ENCODE measurements around the gene SNAPC3.
"Not testable (repeated sequence)": the region's sequence is repeated elsewhere in the genome, so short reads cannot be mapped to it uniquely, and the experiment has no call there.

The SNAPC3 gene

GRCh38 chr9:15422372-15423230, at the start of gene SNAPC3:
SNAPC3 (plus strand) TSS chr9:15422876; CDS start chr9:15422880, 4 bp downstream.
- peak; percentile 85 to 86 for DNase-seq (ENCODE audit: extremely low read depth in 1 of 2, low read depth in 1 of 2)

DNA sequence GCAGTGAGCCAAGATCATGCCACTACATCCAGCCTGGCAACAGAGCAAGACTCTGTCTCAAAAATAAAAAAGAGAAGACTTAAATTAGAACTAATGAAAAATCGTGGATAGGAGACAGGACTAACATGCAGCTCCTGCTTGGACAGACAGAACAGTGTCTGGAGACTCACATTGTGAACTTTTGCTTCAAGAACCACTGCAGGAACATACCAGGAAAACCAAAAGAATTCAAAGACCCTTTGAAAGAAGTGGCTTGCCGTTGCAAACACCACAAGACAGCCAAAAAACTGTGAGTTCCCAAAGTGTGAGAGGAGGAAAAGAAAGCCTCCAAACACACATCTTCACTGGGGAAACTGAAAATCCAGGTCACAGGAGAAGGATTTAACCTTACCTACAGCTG, 48.8 kb upstream of the SNAPC3 start:
- DNase-seq (ENCODE audit: extremely low read depth in 1 of 2, low read depth in 1 of 2), result no peak

GRCh38 chr9:15374310-15374709, 48.4 kb upstream of the SNAPC3 start:
- DNase-seq (ENCODE audit: extremely low read depth in 1 of 2, low read depth in 1 of 2), result no peak

DNA sequence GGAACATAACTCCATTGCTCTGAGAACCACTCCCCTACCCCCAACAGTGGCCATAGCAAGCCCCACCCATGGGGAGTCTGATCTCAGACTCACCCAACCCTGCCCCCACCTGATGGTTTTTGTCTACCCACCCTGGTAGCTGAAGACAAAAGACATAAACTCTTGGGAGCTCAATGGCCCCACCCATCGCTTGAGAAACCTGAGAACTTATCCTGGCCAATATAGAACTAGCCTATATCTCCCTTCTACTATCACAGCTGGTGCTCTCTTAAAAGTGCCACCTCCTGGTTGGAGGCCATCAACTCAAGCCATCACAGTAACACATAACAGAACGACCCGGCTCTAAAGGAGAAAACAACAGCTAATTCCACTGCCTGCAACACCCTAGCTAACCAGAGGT, 47.9 kb upstream of the SNAPC3 start:
- no peak for DNase-seq (ENCODE audit: extremely low read depth in 1 of 2, low read depth in 1 of 2)

- no peak for DNase-seq (ENCODE audit: extremely low read depth in 1 of 2, low read depth in 1 of 2)
Observed at GRCh38 chr9:15377625-15378540, 44.8 kb upstream of the SNAPC3 start.

DNA sequence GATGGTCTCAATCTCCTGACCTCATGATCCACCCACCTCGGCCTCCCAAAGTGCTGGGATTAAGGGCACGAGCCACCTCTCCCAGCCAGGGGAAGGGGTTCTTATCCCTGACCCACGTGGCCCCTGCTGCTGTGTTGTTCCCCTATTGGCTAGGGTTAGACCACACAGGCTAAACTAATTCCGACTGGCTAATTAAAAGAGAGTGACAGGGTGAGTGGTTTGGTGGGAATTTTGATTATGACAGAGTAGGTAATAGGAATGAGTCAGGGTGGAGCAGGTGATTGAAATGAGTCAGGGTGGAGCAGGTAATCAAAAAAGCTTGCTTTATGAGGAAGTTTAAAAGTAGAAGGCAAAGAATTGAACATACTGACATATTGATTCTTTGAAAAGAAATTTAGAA, 43.4 kb upstream of the SNAPC3 start:
- not testable (repeated sequence) for DNase-seq (ENCODE audit: extremely low read depth in 1 of 2, low read depth in 1 of 2)

DNA sequence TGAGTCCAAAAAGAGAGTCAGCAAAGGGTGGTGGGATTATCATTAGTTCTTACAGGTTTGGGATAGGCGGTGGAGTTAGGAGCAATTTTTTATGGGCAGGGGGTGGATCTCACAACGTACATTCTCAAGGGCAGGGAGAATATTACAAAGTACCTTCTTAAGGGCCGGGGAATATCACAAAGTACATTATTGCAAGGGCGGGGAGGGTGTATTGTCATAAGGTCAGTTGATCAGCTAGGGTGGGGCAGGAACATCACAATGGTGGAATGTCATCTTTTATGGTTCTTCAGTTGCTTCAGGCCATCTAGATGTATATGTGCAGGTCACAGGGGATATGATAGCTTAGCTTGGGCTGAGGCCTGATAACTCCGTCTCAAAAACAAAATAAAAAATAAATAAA, 42.8 kb upstream of the SNAPC3 start:
- DNase-seq (ENCODE audit: extremely low read depth in 1 of 2, low read depth in 1 of 2), result not testable (repeated sequence)

GRCh38 chr9:15381491-15381890, 41.2 kb upstream of the SNAPC3 start:
- DNase-seq (ENCODE audit: extremely low read depth in 1 of 2, low read depth in 1 of 2), result no peak

- no peak for DNase-seq (ENCODE audit: extremely low read depth in 1 of 2, low read depth in 1 of 2)
Observed at GRCh38 chr9:15386465-15386864, 36.2 kb upstream of the SNAPC3 start.

DNA sequence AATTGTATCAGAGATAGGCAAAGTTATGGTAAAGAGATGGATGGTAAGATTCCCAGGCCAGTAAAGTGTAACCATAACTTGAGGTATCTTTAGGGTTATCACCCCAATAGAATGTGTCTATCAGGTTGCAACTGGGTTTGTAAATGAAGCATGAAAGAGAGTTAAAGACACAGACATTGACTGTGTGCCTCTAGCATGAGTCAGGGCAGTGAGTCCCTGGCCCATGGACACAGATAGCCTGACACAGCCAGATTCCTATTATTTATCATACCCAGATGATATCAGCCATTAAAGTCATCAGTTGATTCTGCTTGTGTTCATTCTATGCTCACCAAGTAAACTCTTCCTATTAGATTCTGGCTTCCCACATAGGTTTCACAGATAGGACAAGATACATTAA, 33.5 kb upstream of the SNAPC3 start:
- DNase-seq (ENCODE audit: extremely low read depth in 1 of 2, low read depth in 1 of 2), result no peak

- DNase-seq (ENCODE audit: extremely low read depth in 1 of 2, low read depth in 1 of 2), result no peak
Observed at GRCh38 chr9:15389631-15390030, 33.0 kb upstream of the SNAPC3 start.

- no peak for DNase-seq (ENCODE audit: extremely low read depth in 1 of 2, low read depth in 1 of 2)
Observed at GRCh38 chr9:15390201-15390600, 32.5 kb upstream of the SNAPC3 start.

- DNase-seq (ENCODE audit: extremely low read depth in 1 of 2, low read depth in 1 of 2), result no peak
Observed at GRCh38 chr9:15392363-15392762, 30.3 kb upstream of the SNAPC3 start.

GRCh38 chr9:15400281-15400941, 22.3 kb upstream of the SNAPC3 start:
- no peak for DNase-seq (ENCODE audit: extremely low read depth in 1 of 2, low read depth in 1 of 2)

DNA sequence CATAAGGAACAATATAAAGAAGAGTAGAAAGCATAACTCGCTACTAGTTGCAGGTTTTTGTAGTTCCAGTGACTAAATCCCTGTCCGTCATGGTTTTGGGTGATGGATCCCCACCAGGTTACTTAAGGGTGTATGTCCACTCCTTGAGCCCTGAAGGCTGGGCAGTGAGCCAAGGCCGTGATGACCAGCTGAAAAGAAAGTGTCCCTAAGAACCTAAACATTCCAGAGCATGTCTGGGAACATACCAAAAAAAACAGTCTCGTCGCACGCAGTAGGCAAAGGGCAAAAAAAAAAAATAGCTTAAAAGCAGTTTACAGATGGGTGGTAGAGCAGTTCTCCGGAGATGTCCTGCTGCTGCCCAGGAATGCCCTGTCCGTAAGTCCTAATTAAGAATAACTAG, 21.4 kb upstream of the SNAPC3 start:
- no peak for DNase-seq (ENCODE audit: extremely low read depth in 1 of 2, low read depth in 1 of 2)

DNA sequence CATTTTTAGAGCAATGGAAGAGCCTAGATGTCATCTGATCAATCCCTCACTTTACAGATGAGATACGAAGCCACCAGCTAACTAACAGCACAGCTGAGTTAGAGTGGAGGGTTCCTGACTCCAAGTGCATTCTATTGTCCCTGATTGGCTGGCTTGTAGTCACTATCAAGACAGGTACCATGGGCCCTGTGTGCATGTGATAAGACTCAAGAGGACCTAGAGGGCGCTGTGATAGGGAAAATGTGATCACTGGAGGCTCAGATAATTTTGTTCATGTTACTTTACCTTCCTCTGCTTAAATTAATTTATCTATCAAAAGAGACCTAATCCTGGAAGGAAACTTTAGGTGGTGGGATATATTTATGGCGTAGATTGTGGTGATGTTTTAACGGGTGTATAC, 19.5 kb upstream of the SNAPC3 start:
- no peak for DNase-seq (ENCODE audit: extremely low read depth in 1 of 2, low read depth in 1 of 2)

DNA sequence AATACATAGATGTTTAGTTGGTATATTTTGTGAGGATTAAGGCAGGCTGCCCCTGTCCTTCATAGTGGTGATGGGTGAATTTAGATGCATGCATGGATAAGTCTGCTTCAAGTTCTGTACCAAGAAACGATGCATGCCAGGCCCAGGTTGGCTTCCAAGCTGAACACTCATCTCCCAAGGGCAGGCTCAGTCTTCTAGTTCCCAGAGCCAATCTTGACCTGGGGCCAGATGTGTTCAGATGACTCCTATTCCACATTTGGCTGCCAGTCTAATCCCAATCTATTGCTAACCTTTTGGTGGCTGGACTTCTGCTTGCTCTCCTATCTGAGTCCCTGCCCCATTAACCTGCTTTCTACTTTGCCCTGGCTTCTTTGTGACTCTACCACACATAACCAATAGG, 18.5 kb upstream of the SNAPC3 start:
- no peak for DNase-seq (ENCODE audit: extremely low read depth in 1 of 2, low read depth in 1 of 2)

DNA sequence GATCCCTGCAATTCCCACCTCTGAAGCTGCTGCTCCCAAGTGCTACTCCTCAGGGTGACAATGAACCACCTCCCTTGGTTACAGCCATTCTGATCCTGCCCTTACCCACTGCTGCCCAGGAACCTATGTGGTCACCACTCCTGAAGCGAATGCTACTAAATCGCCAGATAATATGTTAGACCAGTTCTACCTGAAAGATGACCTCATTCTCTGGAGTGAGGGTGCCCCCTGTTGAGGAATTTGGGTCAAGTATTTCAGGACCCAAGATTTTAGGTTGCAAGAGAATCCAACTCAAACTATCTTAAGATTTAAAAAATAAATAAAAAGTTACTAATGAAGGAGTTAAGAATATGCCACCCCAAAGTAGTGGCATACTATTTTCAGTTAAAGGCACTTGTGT, 5.8 kb upstream of the SNAPC3 start:
- DNase-seq (ENCODE audit: extremely low read depth in 1 of 2, low read depth in 1 of 2), result peak in 1 of 2 donors; percentile 7

DNA sequence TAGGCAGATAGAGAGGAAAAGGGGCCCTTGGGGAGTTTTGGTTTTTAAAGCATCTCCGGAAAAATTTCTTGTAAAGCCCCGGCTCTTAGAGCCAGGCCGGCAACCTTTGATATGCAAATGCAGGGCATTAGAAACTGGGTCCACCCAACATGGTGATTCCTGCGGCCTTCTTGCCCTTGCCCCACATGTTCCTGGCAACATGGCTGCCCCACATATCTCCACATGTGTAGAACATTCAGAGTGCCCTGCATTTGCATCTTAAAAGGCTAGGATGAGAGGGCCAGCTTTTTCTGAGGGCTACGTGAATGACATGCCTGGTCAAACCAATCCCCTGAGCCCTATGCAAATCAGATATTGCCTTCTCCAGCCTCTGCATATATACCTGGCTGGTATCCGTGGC, 5.0 kb upstream of the SNAPC3 start:
- DNase-seq (ENCODE audit: extremely low read depth in 1 of 2, low read depth in 1 of 2), result no peak

GRCh38 chr9:15420796-15421195, 1.9 kb upstream of the SNAPC3 start:
- no peak for DNase-seq (ENCODE audit: extremely low read depth in 1 of 2, low read depth in 1 of 2)

GRCh38 chr9:15421532-15421931, 1.1 kb upstream of the SNAPC3 start:
- no peak for DNase-seq (ENCODE audit: extremely low read depth in 1 of 2, low read depth in 1 of 2)

All from stimulated activated CD8-positive, alpha-beta memory T cell treated with anti-CD3 and anti-CD28 coated beads, Interleukin-7, amount 100 ng/mL, for 48 hours (primary cell).